ENCODE measurements around the gene MTHFD1. TPM values are rescaled to one million over a fixed set of nuclear protein-coding genes. Genes with fewer than 3 reads are reported as not detected.

The MTHFD1 gene
- total and polyA plus RNA-seq, 9 of the 15 experiments (the other 6 are each of a cell fraction or from before 2014, with no cell fraction given), result 66.7 to 158 (median 90.9) TPM

GRCh38 chr14:64387782-64388532, at the start of gene MTHFD1 (continued):
- TF ChIP-seq ZNF740 (CRISPR knock-in tag; IDR thresholded peaks at IDR 0.05) (no peak), ZNF740 (tag; IDR thresholded peaks at IDR 0.05) (no peak), CBX8 (IDR thresholded peaks at IDR 0.05; ENCODE audit: borderline replicate concordance, extremely low read depth, low read depth, low read length, poor library complexity, severe bottlenecking) (no peak), ZC3H4 (CRISPR knock-in tag; IDR thresholded peaks at IDR 0.05; ENCODE audit: borderline replicate concordance) (no peak), RBM25 (IDR thresholded peaks at IDR 0.05; ENCODE audit: low read depth, low read length, severe bottlenecking) (peak; percentile 25), MED1 (CRISPR knock-in tag; IDR thresholded peaks at IDR 0.05; ENCODE audit: borderline replicate concordance) (no peak), DEAF1 (CRISPR knock-in tag; IDR thresholded peaks at IDR 0.05) (no peak), ZMIZ1 (IDR thresholded peaks at IDR 0.05; ENCODE audit: low read depth in 2 of 2, low read length in 2 of 2) (no peak), SP1 (CRISPR knock-in tag; IDR thresholded peaks at IDR 0.05) (no peak), ZBTB7A (IDR thresholded peaks at IDR 0.05; ENCODE audit: borderline replicate concordance, control insufficient read depth, low read depth, low read length) (no peak; the same call in 1 of the 2 replicates), ZNF512 (tag; IDR thresholded peaks at IDR 0.05) (no peak), SLC30A9 (CRISPR knock-in tag; IDR thresholded peaks at IDR 0.05) (no peak), MEIS2 (IDR thresholded peaks at IDR 0.05; ENCODE audit: partially characterized antibody) (peak; percentile 95), FOXJ2 (tag; IDR thresholded peaks at IDR 0.05) (no peak), FOXJ3 (CRISPR knock-in tag; IDR thresholded peaks at IDR 0.05) (no peak), RBM34 (IDR thresholded peaks at IDR 0.05; ENCODE audit: borderline replicate concordance, insufficient read depth, low read length) (no peak), PPARD (CRISPR knock-in tag; IDR thresholded peaks at IDR 0.05) (no peak)
